Measurements from ENCODE around the gene NRARP.

GRCh38 chr9:137305060-137305797, 3.2 kb upstream of the NRARP start:
- TF ChIP-seq CTCF (IDR thresholded peaks at IDR 0.05) (no peak), EZH2 (IDR thresholded peaks at IDR 0.05; ENCODE audit: borderline replicate concordance, insufficient read depth, low read depth, low read length, poor library complexity, severe bottlenecking) (no peak)
